GM20431 (cell line): ENCODE measurements around the gene RUNX1.

Experiments
- in situ Hi-C: fragments of 300-500 bp; cut with MseI, MboI; formaldehyde crosslinking; loops from one replicate; pipeline ENCODE4 v1.15.0; 2020; ENCODE audit warnings: low sequenced_read_pairs; ENCODE audit not compliant: unreplicated experiment

RUNX1 gene

DNA sequence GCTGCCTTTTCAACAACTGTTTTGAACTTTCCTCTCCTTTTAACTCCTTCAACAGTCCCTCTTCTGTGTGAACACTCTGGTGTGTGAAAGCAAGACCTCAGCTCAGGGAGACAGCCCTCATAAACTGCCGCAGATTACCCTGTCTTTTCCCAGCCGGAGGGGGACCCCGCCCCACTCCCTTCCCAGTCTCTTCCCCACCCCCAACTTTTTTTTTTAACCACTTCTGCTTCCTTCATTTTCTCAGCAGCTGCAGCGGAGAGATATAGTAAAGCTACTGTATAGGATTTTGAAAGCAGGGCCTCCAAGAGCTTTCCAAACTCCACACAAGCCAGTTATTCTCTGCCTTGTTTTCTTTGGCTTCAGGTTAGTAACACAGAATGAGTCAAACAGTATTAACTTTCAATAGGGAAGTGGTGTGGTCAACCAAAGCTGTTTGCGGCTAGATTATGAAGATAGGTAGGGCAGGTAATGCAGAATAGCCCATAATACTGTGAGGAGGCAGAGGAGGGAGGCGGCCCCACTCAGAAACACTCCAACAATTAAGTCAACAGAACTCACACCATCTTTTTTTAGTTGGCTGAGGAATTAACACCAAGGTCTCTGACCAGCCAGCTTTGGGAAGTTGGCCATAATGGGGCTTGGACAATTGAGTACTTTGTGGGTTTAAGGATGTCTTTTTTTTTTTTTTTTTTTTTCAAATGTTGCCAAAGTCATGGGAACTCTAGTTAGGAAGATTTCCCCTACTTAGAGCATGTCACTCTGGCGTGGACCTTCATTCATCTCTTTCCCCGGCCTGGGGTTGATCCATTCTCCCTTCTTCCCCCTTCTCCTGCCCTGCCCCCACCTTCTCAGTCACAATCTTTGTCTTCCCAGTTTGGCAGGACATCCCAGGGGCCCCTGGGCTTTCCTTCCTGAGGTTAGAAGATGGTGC lies 203.3 kb downstream of the RUNX1 start:
- in situ Hi-C loops: no loop called here

DNA sequence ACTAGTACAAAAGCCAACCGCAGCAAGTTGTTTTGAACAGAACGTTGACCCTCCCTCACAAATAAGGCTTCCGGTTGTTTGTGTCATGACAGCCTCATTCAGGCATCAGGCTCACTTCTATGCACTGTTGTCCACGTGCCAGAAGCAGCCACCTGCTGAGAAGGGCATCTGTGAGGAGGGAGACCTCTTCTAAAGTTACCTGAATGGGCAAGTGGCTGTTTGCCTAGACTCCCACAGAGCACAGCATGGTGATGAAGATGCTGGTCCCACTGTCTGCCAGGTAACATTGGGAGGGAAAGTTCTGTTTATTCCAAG lies 204.2 kb downstream of the RUNX1 start:
- in situ Hi-C loops: no loop called here

DNA sequence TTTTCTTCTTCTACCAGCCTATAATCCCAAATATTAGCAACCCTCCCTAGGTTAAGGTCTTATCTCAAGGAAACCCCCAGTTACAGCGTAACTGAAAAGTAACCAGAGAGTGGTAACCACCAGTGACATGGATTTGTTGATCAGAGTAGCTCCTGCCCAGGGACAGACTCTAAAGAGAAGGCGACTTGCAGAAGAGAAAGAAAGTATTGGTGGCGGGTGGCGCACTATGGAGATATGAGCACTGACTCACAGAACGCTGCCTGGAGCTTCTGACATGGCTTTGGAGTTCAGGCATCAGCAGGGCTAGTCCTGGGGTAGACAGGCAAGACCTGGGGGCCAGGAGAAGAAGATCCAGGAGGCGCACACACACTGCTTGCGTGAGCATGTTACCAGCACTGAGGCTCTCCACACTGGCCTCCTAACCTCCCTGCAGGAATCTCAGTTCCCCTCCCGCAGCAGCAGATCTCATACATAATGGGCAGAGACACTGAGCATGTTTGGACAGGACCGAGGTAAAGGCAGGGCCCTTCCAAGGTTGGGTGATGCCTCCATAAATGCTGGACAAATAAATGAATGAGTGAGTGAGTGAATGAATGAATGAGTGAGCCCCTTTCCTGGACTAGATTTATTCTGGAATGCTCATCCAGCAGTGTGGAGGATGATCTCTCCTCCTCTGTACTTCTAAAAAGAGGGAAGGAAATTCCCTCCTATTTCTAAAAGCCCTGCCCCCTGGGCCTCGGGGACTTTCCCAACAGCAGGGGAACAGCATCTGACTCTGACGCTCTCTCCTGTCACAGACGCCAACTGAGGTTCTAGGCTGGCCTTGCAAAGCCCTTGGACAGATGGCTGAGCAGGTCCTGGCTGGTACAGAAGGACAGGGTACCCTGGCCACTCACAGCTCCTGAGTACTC lies 204.8 kb downstream of the RUNX1 start:
- in situ Hi-C loops: no loop called here

DNA sequence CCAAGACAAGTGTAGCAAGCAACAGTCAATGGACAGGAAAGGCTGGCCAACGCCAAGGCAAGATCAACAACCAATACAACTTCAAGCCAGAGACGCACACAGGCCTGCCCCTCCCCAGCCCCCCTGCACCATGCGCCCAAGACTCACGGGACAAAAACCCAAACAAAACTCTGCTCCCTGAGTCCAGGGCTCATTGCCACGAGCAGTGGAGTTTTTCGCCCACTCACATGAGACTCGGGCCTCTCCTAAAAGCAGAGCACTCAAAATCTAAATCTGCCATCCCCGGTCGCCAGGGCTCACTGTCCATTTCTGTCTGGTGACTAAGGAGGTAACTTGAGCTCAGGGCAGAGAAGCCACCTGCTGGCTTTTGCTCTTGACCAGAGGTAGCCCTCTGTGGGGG lies 205.5 kb downstream of the RUNX1 start:
- in situ Hi-C loops: no loop called here

DNA sequence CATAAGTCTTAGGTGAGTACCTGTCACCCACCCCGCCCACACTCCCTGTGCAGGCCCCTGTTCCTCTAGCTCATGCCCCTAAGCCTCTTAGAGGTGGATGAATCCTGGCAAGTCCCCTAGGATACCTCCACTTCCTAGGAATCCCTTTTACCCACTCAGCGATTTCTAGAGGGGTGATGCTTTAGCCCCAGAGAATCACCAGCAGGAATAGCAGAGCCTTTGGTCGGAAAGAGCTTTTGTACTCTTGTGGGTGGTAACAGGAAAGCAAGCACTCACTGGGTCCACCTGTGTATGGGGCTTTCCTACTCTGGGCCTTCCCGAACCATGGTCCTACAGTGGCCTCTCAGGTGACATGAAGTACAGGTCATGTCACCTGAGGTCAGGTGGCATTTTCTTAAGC lies 207.9 kb downstream of the RUNX1 start:
- in situ Hi-C loops: no loop called here

DNA sequence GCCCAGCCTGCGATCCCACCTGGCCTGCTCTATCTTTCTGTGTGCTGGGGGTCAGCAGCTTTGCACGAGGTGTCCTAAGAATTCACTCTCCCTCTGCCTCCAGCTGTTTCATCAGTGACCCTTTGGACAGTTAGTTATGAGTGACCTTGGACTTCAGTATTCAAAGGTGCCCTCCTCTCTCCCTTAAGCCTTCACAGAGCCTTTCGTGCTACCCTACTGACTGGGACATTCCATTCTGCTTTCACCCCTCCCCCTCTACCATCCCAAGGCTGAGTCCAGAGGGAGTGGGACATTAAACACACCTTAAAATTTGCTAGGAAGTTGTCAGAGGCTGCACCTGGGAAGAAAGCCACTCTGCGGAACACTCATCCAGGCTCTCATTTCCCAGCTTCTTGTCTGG lies 208.4 kb downstream of the RUNX1 start:
- in situ Hi-C loops: no loop called here

DNA sequence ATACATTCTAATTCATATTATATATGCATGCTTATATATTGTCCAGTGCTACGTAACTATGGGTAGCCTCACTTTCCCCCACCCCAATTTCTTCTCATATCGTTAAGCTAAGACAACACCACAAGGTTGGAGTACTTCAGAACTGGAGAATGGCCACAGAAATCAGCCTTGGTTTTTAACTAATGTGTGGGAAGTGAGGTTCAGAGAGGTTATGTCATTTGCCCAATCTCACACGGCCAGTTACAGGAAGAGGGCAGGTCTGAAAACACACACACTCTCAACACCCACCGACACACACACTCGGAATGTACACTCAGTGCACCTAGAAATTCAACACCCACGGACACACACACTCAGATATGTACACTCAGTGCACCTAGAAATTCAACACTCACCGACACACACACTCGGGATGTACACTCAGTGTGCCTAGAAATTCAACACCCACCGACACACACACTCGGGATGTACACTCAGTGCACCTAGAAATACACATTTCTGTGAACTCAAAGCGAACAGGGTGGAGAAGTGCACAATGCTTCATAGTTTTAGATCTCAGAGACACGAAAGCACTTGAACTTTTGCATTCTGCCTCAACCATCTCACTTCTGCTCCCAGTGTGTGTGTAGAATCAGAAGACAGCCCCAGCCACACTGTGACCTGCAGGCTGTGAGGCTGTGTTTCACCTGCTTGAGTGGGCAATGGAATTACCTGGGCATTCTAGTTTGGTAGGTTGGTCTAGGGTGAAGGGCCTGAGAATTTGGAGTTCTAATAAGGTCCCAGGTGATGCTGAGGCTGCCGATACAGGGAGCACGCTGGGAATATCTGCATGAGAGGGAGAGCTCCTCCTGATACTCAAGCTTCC lies 209.9 kb downstream of the RUNX1 start:
- in situ Hi-C loops: no loop called here

DNA sequence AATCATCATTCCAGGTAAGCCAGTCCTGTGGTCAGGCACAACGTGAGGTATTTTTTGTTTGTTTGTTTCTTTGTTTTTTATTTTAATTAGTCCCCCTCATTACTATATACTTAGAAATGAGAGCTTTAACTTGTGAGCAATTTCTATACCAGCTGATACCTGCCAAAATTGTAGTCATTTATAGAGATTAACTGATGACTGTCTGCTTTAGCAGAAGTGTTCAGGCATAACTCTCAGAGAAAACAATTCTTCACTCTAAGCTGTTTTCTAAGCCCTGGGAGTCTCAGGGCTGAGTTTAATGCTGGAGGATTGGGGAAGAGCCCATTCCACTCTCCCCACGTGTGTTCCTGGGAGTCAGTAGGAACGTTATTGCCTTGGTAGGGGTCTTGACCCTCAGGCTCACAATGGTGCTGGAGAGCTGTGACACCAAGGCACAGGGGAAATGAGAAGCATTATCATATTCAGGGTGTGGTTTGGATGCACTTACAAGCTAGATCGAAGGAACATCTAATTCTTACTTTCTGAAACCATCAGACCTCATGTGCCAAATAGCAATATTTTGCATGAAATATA lies 212.1 kb downstream of the RUNX1 start:
- in situ Hi-C loops: no loop called here

DNA sequence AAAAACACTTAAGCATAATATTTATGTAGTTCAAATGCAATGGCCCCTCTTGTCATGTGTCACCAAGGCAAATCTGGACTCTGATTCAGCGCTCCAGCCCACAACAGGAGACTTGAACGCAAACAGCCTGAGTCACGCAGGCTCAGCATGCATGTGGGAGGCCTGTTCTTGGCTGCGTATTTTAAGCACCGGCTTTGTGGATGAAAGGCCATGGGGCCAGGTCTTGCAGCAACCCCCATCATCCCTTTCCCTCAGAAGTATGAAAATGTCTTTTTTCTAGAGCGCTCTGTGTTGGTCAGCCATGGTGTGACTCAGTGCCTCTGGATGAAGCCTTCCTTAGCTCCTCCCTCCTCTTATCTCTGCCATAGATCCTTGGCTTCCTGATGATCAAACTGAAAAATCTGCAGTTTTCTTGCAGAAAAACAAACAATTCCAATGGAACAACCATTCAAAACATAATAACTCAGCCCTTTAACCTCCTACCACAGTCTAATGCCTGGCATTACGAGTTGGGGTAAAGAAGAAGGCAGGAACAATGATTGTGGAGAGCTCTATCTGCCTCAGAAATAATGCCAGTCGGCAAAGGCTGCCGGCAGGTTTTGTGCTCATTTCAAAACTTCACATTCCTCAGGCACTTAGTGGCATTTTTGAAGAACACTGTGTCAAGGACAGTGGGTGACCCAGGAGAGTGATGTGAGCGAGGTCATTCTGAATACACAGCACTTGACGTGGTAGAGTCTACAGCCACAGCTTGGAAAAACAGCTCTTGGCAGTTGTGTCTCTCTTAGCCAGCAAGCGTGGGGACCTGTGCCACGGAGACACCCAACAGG lies 212.8 kb downstream of the RUNX1 start:
- in situ Hi-C loops: no loop called here

DNA sequence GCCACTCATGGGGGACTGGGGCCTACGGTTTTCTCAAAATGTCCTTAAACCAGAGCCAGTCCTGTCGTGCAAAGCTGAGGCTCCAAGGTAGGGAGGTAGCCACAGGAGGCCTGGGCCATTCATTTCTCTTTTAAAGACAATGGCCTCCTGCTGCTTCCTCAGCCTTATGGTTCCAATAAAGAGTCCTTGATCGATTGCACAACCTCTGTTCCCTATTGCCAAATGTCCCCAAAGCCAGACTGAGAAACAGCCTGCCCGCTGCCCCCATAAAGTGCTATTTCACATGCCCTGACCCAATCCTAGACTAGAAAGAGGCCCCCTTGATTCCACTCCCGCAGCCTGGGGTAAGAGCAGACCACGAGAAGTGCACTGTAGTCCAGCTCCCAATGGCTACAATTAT lies 213.6 kb downstream of the RUNX1 start:
- in situ Hi-C loops: no loop called here

DNA sequence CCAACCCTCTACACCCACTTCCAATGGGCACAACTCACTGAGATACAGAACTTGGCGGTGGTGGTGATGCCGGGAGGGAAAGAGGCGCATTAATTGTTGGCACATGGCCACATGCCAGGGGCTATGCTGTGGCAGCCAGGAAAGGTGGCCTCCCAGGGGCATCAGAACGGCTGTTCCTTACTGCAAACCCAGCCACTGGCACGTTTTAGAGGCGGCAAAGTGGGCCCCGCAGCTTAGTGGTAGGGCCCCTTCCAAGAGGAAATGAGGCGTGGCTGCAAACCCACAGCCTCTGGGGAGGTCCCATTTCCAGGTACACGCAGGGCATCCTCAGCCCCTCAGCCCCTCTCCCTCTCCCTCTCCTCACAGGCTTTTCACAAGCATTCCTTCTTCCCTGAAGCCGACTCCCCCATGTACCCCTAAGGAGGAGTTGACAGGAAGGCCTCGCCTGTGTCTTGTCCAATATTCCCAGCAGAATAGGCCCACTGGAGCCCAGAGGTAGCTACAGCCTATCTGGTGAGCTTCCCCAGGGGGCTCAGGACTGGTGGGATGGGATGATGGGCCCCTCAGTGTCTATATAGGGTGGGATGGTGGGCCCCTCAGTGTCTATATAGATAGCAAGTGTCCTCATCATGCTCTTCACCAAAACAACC lies 214.1 kb downstream of the RUNX1 start:
- in situ Hi-C loops: no loop called here

DNA sequence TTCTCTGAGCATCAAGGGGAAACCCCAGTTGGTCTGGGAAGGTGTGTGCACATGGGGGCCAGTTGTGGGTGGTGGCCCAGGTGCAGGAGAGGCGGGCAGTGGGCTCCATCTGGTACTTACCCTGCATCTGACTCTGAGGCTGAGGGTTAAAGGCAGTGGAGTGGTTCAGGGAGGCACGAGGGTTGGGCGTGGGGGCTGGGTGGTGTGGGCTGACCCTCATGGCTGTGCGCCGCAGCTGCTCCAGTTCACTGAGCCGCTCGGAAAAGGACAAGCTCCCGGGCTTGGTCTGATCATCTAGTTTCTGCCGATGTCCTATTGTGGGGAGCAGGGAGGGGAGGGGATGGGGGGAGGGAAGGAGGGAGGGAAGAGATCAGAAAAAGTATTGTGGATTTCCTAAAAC lies 214.8 kb downstream of the RUNX1 start:
- in situ Hi-C loops: no loop called here

DNA sequence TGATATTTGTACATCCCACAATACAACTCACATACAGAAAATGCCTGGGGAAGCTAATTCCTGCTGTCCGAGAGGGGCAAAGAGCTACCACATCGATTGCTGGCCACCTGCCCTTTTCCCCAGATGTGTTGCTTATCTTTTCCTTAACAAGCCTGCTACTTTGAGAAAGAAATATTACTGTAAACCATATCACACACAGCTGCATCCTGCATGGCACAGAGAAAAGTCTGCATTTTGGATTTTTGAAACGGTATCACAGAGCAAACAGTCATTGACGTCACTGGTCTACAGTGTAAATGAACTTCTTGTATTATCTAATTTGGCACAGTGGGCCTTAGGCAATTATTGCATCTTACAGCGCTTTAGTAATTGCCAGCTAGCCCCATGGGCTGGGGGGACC lies 215.6 kb downstream of the RUNX1 start:
- in situ Hi-C loops: no loop called here

DNA sequence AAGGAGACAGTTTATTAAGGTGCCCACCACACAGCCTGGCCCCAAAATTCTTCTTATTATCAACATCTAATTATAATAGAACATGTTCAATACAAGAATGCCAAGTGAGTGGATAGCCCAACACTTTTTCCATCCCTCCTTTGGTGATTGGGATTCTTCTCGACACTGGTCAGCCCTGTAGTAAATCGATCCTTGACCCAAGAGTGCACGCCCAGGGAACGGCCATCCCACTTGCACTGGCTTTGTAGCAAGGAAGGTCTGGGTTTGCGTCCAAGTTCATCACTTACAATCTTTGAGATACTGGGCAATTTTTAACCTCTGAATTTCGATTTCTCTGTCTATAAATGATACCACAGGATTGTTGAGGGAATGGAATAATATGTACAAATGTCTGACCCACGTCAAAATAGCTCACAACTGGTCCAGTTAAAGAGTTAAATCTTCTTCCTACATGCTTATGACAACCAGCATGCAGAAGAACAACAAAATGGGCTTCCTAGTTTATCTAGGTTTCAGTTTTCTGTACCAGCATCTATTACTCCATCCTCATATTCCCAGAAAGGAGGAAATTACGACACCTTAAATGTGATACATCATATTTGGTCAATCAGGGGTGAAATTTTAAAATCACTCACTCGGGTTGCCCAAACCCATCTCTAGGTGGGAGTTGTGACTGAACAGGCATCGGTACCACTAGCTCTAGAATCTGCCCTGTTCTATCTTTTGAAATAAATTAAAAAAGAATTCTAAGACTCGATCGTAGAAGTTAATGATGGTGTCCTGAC lies 218.5 kb downstream of the RUNX1 start:
- in situ Hi-C loops: no loop called here

DNA sequence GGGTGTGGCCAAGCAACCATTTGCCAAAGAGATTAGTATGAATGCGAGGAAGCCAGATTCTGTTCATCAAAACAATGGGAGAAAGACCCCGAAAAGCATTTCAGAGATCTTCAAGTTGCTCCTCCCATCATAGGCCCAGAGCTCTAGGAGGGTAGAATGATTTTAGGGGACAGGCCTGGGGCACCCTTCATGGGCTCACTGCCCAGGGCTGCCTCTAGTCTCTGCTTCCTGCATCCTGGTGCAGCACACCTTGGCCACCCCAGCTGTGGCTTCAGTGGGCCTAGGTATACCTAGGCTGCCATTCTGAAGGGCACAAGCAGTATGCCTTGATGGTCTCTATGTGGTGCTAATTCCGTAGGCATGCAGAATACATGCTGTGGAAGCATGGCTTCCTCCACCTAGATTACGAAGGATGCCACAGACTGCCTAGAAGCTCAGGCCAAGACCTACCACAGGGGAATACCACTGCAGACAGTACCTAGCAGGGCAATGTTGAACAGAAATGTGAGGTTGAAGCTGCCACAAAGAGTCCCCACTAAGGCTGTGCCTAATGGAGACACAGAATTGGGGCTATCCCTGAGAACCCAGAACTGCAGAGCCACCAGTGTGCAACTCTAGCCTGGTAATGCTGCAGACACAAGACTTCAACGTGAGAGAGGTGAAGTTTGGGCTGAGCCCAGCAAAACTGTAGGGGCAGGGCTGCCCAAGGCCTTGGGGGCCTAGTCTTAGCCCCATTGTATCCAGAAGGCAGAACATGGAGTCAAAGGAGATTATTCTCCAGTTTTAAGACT lies 221.5 kb downstream of the RUNX1 start:
- in situ Hi-C loops: no loop called here

DNA sequence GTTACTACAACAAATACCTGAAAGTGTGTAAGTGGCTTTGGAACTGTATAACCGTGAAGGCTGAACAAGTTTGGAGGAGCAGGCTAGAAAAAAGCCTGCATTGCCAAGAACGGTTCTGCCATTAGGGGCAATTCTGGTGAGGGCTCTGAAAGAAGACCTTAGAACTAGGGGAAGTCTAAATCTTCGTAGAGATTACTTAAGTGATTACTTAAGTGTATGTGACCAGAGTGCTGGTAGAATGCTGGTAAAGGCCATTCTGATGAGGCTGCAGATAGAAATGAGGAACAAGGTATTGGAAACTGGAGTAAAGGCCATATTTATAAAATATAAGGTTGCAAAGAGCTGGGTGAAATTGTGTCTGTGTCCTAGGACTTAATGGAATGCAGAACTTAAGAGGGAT lies 222.3 kb downstream of the RUNX1 start:
- in situ Hi-C loops: no loop called here

DNA sequence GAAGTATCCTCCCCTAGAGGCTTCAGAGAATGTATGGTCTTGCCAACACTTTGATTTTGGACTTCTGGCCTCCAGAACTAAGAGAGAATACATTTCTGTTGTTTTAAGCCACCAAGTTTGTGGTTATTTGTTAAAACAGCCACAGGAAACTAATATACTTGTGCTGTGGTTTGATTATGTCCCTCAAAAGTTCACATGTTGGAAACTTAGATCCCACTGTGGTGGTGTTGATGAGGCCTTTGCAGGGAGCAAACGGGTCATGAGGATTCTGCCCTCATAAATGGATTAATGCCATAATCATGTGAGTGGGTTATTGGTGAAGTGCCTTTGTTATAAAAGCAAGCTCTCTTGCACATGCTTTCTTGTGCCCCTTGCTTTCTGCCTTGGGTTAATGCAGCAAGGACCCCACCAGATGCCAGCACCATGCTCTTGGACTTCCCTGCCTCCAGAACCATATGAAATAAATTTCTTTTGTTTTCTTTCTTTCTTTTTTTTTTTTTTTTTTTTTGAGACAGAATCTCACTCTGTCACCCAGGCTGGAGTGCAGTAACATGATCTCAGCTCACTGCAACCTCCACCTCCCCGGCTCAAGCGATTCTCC lies 223.1 kb downstream of the RUNX1 start:
- in situ Hi-C loops: no loop called here
